Neutrophil (primary cell): ENCODE results near the gene DMPK.

Experiments
- H3K27ac ChIP-seq: fragments of 200-600 bp; sonication (generic); 2 replicates; pipeline ENCODE4 v1.5.1; 2016; ENCODE audit warnings: mild to moderate bottlenecking, moderate library complexity
- H3K27me3 ChIP-seq: fragments of 200-600 bp; sonication (generic); 2 replicates; pipeline ENCODE4 v1.6.0; 2016; ENCODE audit warnings: mild to moderate bottlenecking
- H3K36me3 ChIP-seq: fragments of 200-600 bp; sonication (generic); 2 replicates; pipeline ENCODE4 v1.5.1; 2017
- H3K4me1 ChIP-seq, 2 experiments: fragments of 200-600 bp in 1 of 2; sonication (generic) in 1 of 2; 1 replicate in 1 of 2; 2 replicates in 1 of 2; pipeline versions ENCODE4 v1.5.1 to v1.6.1; 2013 to 2016; ENCODE audit warnings: low read depth in 1 of 2, low read length in 1 of 2, mild to moderate bottlenecking in 1 of 2, moderate library complexity in 1 of 2; ENCODE audit not compliant: control insufficient read depth in 1 of 2, insufficient read depth in 1 of 2
- H3K4me3 ChIP-seq, 2 experiments: fragments of 200-600 bp in 1 of 2; sonication (generic) in 1 of 2; 1 replicate in 1 of 2; 2 replicates in 1 of 2; pipeline ENCODE4 v1.5.1; 2013 to 2016; ENCODE audit warnings: low read depth in 1 of 2, low read length in 1 of 2, mild to moderate bottlenecking in 1 of 2, moderate library complexity in 1 of 2
- H3K9me3 ChIP-seq: fragments of 200-600 bp; sonication (generic); 2 replicates; pipeline ENCODE4 v1.5.1; 2016
- TF ChIP-seq, protein P1 (sequence below): fragments of 200-600 bp; sonication (generic); IDR thresholded peaks from 2 replicates; pipeline ENCODE4 v1.5.1; 2016; ENCODE audit warnings: antibody characterized with exemption

Gene DMPK

GRCh38 chr19:45814166-45814780, 32.0 kb upstream of the DMPK start:
- Histone ChIP-seq H3K9me3 (no peaks in the 10 kb centered on the region), H3K4me3 (no peak overlapping the region), H3K36me3 (peaks cover 9% of the 10 kb centered on the region), H3K4me1 (peaks cover 0 to 4% of the 10 kb centered on the region in 2 experiments), H3K27ac (no peak overlapping the region), H3K27me3 (peaks cover 73% of the 10 kb centered on the region)
- TF ChIP-seq, protein P1, sequence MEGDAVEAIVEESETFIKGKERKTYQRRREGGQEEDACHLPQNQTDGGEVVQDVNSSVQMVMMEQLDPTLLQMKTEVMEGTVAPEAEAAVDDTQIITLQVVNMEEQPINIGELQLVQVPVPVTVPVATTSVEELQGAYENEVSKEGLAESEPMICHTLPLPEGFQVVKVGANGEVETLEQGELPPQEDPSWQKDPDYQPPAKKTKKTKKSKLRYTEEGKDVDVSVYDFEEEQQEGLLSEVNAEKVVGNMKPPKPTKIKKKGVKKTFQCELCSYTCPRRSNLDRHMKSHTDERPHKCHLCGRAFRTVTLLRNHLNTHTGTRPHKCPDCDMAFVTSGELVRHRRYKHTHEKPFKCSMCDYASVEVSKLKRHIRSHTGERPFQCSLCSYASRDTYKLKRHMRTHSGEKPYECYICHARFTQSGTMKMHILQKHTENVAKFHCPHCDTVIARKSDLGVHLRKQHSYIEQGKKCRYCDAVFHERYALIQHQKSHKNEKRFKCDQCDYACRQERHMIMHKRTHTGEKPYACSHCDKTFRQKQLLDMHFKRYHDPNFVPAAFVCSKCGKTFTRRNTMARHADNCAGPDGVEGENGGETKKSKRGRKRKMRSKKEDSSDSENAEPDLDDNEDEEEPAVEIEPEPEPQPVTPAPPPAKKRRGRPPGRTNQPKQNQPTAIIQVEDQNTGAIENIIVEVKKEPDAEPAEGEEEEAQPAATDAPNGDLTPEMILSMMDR, result no peak

DNA sequence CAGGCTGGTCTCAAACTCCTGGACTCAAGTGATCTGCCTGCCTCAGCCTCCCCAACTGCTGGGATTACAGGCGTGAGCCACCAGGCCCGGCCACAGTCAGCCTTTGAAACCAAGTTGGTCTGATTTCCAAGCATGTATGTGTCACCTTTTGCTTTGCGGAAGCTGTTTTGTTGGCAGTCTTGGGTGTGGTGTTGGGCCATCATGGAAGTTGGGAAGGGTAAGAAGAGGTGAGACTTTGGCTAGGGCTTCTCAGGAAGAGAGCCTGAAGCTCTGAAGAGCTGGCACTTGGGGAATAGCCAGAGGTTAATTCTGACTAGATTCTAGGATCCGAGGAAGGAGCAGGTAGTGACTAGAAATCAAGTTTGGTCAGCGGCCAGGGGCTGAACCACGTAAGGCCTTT, 30.0 kb upstream of the DMPK start:
- Histone ChIP-seq H3K36me3 (no peaks in the 10 kb centered on the region), H3K27me3 (peaks cover 91% of the 10 kb centered on the region), H3K4me1 (peaks cover 0 to 4% of the 10 kb centered on the region in 2 experiments), H3K9me3 (no peaks in the 10 kb centered on the region), H3K4me3 (no peak overlapping the region), H3K27ac (no peak overlapping the region)
- TF ChIP-seq, protein P1, result no peak

GRCh38 chr19:45809643-45810159, 27.4 kb upstream of the DMPK start:
- TF ChIP-seq, protein P1, result no peak
- peaks cover 95% of the 10 kb centered on the region for H3K27me3 ChIP-seq
- no peaks in the 10 kb centered on the region for H3K4me1 ChIP-seq
- no peaks in the 10 kb centered on the region for H3K9me3 ChIP-seq
- H3K36me3 ChIP-seq, result no peaks in the 10 kb centered on the region
- H3K27ac ChIP-seq, result no peak overlapping the region
- H3K4me3 ChIP-seq, result no peak overlapping the region

GRCh38 chr19:45805719-45806118, 23.4 kb upstream of the DMPK start:
- TF ChIP-seq, protein P1, result no peak
- H3K4me3 ChIP-seq, result no peak overlapping the region
- H3K27me3 ChIP-seq, result peaks cover 97% of the 10 kb centered on the region
- no peaks in the 10 kb centered on the region for H3K4me1 ChIP-seq
- H3K27ac ChIP-seq, result no peak overlapping the region
- no peaks in the 10 kb centered on the region for H3K9me3 ChIP-seq
- no peaks in the 10 kb centered on the region for H3K36me3 ChIP-seq

GRCh38 chr19:45804959-45805230, 22.6 kb upstream of the DMPK start:
- no peaks in the 10 kb centered on the region for H3K36me3 ChIP-seq
- H3K27ac ChIP-seq, result no peak overlapping the region
- no peak overlapping the region for H3K4me3 ChIP-seq
- H3K9me3 ChIP-seq, result no peaks in the 10 kb centered on the region
- no peaks in the 10 kb centered on the region for H3K4me1 ChIP-seq
- H3K27me3 ChIP-seq, result peaks cover 97% of the 10 kb centered on the region
- TF ChIP-seq, protein P1, result no peak
